NCI-H1417 (cell line): ENCODE results near the gene FAM210A.
A peak's percentile ranks its signal among the peaks of the same experiment; 100 is the strongest.

ENCODE experiments used
- DNase-seq, 3 experiments: peaks; one replicate each; lab custom pipeline; 2025; lab: John Stamatoyannopoulos, UW

Gene FAM210A

DNA sequence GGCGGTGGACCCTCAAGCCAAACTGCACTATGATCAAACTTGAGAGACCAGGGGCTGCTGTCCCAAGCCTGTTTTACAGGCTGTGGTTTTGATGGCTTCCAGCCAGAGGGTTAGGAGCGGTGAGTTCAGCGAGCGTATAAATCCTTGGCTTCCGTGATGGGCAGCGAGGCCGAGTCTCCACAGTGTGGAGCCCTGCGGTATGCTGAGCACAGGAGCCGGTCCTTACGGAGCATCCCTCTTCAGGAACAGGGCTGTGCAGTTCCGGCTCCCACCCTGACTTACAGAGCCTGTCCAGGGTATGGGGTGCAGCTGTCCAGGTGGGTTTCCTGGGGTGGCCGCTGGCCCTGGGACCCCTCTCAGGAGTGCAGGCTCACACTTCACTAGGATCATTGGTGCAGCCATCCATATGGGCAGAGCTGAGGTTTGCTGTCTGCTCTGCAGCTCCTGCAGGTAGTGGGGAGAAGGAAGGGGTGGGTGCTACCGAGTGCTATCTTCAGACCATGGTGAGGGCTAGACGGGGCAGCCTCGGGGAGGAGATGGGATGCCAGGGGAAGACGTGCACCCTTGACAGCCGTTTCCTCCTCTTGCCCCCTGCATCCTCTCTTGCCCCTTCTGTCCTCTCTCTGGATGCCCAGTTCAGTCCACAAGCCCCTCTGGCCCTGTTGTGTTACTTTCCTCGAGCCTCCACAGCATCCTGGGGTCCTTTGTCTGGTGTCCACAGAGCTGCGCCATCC is 104.3 kb downstream of the FAM210A start:
- DNase-seq: no peak

DNA sequence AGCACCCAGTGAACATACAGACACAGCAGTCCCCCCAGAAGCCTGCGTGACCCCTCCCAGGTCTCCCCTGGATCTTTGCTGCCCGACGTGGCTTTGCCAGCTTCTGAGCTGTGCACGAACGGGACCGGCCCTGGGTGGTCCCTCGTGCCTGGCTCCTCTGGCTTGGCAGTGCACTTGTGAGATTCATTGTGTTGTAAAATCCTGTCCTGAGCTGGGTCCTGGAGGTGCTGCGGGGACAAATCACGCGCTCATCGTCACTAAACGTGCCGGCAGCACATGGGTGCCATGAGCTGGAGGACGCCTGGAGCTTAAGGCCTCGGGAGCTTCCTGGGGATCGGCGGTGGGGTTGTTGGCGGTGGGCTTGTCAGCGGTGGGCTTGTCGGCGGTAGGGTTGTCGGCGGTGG is 104.9 kb downstream of the FAM210A start:
- DNase-seq: no peak

DNA sequence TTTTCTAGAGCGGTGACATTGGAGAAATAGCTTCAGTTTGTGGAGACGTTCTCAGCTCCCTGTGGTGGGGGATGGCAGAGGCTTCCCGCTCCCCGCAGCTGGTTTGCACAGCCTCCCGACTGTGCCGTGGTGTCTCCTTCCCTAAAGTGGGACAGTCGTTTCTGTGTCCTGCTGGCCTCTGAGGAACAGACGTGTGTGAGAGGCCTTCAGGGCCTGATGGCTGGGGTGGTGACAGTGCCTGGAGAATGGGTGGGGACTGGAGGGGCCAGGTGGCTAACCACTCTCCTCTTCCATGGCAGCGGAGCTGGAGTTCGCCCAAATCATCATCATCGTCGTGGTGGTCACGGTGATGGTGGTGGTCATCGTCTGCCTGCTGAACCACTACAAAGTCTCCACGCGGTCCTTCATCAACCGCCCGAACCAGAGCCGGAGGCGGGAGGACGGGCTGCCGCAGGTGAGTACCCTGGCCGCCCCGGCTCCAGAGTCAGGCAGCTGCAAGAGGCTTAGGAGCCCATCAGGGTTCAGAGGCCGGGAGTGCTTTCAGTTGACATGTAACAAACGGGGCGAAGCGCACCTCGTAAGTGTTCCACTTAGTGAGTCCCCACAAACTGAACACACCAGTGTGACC is 105.4 kb downstream of the FAM210A start:
- DNase-seq: no peak

DNA sequence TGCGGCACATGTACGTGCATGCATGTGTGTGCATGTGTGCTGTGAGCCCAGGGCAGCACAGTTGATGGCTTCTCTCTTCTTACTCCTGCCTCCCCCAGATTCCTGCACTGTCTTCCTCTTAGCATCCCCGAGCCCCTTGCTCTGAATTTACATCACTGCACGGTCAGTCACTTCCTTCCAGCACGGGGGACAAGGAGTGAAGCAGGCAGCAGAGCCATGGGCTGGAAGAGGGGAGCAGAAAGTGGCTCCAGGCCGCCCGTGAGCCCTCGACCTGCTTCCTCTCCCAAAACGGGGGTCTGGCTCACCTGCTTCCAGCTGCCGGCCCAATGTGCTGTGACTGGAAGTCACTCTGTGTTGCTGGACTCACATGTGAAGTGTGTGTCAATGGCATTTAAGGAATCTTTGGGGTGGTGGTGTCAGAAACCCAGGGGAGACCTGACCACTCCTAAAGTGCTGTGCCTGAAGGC is 106.1 kb downstream of the FAM210A start:
- no peak for DNase-seq

DNA sequence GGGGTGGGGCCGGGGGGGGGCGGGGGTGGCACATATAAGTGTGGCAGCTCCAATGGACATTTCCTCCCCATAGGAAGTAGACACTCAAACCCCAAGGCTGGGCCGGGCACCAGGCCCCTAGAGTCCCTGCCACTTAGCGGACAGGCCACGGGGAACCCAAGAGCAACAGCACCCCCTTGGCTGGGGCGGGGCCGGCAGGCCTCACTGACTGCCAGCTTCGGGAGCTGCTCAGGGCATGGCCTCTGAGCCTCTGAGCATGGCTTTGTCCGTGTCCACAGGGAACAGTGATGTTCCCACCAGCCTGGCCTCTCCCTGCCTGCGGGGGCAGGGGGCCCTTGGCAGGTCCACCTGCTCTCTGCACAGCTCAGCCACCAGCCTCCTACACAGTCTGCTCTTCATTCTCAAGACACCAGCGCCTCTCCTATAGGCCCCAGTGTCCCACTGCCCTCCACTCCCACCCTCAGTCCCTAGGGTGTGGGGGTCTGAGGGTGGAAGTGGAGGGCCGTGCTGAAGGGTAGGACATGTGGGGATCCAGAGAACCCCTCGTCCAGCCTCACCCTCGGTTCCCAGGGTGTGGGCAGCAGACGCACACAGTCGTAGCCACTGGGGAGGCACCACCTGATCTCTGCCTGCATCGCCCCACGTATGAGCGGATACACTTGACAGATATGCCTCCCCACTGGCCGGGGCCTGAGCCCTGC is 106.7 kb downstream of the FAM210A start:
- no peak for DNase-seq

DNA sequence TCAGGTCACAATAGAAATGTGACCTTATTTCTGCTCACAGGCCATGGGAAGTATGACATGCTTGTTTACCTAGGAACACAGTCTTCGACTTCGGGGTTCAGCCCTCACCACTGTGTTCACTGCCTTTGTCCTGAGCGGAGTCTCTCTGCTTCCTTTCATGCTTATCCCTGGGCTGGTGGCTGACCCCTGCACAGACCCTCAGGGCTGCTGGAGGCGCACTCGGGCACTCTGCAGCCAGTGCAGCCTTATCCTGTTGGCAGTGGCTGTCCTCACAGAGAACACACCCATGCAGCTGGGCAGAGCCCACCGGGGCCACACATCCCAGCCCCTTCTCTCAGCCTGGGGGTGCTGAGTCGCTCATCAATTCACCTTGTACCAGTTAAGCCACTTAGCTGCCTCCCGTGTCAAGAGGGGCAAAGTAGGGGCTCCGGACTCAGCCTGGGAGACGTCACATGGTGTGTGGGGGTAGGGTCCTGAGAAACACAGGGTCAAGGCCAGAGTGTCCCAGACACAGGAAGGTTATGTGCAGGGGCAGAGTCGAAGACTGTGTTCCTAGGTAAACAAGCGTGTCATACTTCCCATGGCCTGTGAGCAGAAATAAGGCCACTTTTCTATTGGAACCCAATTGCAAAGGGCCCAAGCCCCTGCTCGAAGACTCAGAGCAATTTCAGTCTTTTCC is 107.5 kb downstream of the FAM210A start:
- DNase-seq: no peak

DNA sequence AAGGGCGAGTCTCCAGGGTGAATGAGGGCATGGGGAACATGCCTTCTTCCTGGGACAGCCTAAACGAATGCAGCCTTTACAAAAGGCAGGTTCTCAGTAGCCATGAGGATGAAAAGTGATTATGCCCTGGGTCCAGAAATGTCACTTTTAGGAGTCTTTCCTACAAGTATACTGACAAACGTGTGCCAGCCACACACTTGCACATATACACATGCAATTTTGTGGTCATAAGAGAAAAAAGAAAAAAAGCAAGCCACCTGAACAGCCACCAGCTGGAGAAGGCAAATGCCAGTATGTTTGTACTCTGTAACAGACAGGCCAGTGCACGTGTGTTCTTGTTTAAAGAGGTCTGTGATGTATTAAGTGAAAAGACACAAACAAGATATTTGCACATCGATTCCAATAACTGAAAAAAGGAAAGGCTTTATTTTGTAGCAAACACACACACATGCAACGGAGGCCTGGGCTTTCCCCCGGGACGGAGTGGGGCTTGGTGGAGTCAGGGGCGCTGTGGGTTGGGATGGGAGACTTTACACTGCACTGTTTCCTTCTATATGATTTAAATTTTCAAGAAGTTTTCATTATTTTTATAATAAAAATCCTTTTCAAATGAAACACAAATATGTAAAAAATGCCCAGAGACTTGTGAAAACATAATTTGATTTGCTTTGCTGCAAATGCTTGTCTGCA is 108.4 kb downstream of the FAM210A start:
- no peak for DNase-seq

DNA sequence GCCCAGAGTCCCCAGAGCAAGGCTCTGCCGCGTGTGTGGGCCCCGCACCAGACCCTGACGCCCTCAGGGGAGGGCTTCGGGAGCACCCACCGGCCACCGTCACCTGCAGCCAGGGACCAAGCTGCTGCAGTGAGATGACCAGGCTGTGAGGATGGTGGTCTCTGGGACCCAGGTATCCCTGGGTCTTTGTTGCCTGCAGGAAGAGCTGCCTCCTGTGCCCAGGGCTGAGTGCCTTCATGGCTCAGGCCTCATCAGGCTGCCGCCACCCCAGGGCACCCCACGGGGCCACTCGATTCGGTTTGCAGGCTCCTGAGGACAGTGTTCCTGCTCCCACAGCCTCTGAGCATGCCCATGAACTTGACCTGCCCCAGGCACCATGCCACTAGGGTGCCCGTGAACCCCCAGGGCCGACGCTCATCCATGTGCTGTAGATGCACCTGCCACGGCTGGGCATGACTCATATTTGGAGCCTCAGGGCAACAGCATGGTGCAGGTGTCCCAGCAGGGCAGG is 109.8 kb downstream of the FAM210A start:
- DNase-seq: peak in 2 of 3 experiments; percentile 7 to 32

DNA sequence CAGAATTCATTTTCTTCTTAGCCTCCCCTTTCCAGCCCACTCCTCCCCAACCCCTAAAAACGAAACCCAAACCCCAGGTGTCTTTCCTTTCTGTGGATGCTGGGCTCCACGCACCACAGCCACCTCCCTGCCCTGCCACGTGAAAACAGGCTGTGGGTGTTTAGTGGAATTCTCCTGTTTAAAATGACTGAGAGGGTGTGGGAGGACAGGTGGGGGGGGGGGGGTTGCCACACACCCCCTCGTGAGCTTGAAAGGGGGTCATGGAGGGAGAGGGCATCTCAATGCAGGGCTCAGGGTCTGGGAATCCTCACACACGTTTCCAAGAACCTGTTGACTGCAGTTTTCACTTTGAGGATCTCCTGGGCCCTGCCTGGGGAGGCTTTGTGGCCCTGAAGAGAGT is 110.3 kb downstream of the FAM210A start:
- no peak for DNase-seq

DNA sequence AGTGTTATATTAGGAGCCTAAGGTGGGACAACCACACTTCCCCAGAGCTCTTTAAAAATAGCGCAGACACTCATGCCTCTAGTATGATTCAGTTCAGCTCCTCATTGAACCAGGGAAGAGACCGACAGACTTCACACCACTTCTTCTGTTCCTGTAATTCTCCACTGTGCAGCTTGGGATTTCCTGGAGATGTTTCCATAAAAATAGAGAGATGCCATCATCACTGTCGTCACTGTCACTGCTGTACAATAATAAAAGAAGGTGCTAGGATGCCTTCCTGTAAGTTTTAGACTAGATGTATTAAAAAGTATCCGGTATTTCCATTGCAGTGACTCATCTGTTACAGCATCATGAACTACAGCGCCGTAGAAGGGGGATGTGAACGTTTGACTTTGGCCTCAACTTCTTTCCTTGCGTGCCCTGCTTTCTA is 110.9 kb downstream of the FAM210A start:
- DNase-seq: no peak

DNA sequence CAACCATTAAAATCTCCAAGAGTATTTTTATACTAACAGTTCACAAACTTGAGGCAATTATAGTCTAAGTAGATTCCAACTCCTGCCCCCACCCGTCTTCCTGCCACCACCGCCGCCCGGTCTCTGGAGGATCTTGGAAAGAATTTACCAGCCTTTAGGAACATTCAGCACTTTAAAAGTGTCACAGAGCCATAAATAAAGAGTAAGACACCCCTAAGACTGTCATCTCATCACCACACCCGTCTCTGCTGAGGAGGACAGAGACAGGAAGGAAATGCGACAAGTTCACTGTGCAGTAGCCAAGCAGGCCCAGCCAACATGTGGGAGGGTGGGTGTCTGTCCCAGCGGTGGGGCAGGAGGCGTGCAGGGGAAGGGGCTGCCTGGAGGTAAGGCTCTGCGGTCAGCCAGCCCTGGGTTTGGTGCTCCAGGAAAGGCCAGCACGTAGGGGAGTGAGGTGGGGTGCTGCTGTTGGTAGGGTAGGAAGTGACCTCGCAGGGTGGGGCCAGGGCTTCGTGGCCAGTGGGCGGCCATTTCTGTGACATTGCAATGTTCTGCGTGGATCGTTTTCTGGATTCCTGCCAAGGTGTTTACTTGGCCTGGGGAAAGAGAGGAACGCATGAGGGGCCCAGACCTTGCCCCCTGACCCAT is 111.6 kb downstream of the FAM210A start:
- no peak for DNase-seq

DNA sequence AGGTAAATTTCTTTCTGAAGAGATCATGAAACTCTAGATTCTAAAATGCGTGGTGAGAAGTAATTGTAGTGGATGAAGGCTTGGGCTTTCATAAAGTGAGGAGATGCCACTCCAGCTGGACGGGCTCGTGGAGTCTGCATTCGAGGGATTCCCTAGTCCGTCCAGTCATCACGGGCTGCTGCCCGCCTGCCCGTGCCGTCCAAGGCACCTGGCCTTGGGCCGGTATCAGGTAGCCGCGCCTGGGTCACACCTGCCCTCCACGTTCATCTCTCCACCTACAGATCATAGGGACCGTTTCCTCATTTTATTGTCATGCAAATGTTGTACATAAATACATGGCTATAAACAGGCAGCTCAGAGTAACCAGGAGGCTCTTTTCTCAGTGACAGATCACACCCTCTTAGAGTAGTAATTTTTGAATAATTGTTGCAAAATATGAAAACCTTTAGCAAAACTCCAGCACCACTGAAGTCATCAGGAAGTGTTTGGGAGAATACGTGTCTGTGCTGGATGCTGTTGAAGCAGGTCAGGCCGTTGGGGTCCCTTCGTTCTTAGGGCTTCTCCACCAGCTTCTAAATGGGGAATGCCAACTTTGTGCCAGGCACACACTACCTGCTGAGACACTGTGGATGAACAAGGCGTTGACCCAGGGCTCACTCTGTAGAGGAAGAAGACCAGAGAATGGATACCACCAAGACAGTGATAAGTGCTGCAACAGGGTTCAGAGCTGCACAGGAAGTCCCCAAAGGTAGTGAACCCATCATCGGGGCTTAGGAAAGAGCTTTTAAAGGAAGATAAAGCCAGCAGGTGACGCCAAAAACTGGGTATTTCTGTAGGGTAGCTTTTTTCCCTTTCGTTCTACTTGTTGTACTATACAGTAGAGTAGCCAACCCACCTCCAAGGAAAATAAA is 112.5 kb downstream of the FAM210A start:
- no peak for DNase-seq
